ENCODE measurements around the gene RALGPS1.

DNA sequence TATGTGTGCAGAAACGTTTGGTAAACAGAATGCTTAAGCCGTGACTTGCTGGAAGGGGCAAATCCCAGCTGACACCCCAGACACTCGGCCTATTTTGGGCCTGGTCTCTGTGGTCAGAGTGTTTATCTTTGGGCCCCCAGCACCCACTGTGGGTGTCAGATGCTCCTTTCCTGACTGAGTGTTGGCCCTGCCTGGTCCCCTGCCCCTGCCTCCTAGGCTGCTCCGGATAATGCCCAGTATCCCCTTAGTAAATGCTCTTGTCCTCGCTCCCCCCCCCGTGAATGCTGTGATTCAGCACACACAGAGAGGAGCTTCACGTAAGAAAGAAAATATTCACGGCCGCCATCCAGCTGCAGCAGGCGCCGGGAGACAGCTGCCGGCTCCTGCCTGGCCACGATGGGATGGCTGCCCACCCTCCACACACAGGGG lies 219.2 kb downstream of the RALGPS1 start:
- TF ChIP-seq FOXA1 (IDR thresholded peaks at IDR 0.05), result no peak
- TF ChIP-seq CTBP1 (IDR thresholded peaks at IDR 0.05; ENCODE audit: borderline replicate concordance), result no peak
- no peak for TF ChIP-seq ELF4 (IDR thresholded peaks at IDR 0.05)
- no peak for TF ChIP-seq BHLHE40 (IDR thresholded peaks at IDR 0.05; ENCODE audit: borderline replicate concordance)
- TF ChIP-seq ZNF384 (IDR thresholded peaks at IDR 0.05), result no peak
- TF ChIP-seq FOXK2 (IDR thresholded peaks at IDR 0.05), result no peak
- no peak for TF ChIP-seq SUZ12 (IDR thresholded peaks at IDR 0.05)
- no peak for TF ChIP-seq TARDBP (IDR thresholded peaks at IDR 0.05)
- TF ChIP-seq FOXM1 (IDR thresholded peaks at IDR 0.05; ENCODE audit: borderline replicate concordance), result no peak
- no peak for TF ChIP-seq SP1 (IDR thresholded peaks at IDR 0.05)

Data from HEK293T (cell line).